Activated naive CD8-positive, alpha-beta T cell treated with anti-CD3 and anti-CD28 coated beads, Interleukin-2, amount 50 U/mL, for 24 hours (primary cell): ENCODE results near the gene CD36.

ENCODE experiments used
- ATAC-seq: fragments of 150-1000 bp; cut with Tn5 transposase; one replicate; pipeline ENCODE4 v1.10.0; 2021
- DNase-seq: peaks from one replicate; pipeline ENCODE4 v3.0.0; 2021
- H3K27ac Mint-ChIP-seq: one replicate; pipeline ENCODE4 v1.8.0; 2021; ENCODE audit warnings: mild to moderate bottlenecking, mixed read lengths
- H3K27me3 Mint-ChIP-seq: one replicate; pipeline ENCODE4 v1.8.0; 2021; ENCODE audit warnings: mixed read lengths
- H3K36me3 Mint-ChIP-seq: one replicate; pipeline ENCODE4 v1.8.0; 2021; ENCODE audit warnings: low read depth, mixed read lengths
- H3K4me1 Mint-ChIP-seq: one replicate; pipeline ENCODE4 v1.8.0; 2021; ENCODE audit warnings: mixed read lengths
- H3K4me3 Mint-ChIP-seq: one replicate; pipeline ENCODE4 v1.8.0; 2021; ENCODE audit warnings: mild to moderate bottlenecking, moderate library complexity, mixed read lengths
- H3K9me3 Mint-ChIP-seq: one replicate; pipeline ENCODE4 v1.8.0; 2021; ENCODE audit warnings: mixed read lengths

The CD36 gene

DNA sequence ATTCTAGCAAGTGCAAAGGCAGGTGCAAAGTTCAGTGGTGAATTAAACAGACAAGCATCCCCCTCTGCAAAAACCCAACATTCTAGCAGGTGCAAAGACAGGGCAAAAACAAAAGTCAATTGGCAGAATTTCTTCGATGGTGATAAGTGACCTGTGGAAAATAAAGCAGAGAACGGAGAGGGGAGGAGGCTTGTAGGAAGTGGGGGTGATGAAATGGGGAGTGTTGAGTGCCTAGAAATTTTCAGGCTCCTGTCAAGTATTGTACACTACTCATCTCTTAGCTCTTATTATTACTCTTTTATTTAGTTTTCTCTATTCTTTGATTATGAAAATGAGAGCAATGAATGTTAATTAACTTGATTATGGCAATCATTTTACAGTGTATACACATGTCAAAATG is 2.4 kb upstream of the CD36 start:
- Mint-ChIP-seq H3K4me3 (no peak overlapping the region), H3K4me1 (no peaks in the 10 kb centered on the region), H3K27me3 (no peaks in the 10 kb centered on the region), H3K36me3 (no peaks in the 10 kb centered on the region), H3K9me3 (peaks cover 3% of the 10 kb centered on the region), H3K27ac (no peak overlapping the region)
- ATAC-seq = no peak
- no peak for DNase-seq

DNA sequence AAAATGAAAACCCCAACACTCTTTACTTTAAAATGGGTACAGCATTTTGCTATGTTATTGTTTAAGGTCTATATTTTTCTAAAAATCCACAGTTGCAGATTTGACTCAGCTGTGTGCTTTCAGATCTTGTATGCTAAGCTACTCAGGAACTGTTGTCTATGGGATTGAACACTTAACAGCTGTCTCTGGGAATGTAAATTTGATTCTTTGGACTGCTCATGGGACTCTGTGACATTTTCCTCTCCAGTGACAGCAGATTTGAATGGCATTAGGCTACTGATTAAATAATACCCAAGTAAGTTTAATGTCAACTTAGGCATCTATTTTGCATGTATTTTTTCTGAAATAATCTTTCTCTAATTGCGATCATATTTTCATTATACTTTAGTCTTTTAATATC is 1.7 kb upstream of the CD36 start:
- Mint-ChIP-seq H3K27me3 (no peaks in the 10 kb centered on the region), H3K4me1 (no peaks in the 10 kb centered on the region), H3K36me3 (no peaks in the 10 kb centered on the region), H3K4me3 (no peak overlapping the region), H3K9me3 (peaks cover 3% of the 10 kb centered on the region), H3K27ac (no peak overlapping the region)
- DNase-seq = no peak
- no peak for ATAC-seq

DNA sequence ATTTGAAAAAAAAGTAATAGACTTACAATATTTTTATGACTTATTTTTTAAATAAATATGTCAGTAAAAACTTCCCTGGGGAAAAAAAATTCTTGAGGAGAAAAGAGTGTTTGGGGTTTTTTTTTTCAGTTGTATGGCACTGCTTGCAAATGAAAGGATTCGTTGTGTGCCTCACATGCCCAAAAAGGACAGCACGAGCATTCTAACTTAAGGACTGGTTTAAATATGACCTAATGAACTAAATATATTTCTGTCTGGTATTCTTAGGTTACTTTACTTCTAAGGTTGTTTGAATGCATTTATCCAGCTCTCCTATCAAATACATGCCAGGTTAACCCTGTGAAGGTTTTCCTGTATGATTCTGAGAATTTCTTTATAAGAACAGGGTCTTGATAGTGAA is 988 bp upstream of the CD36 start:
- ATAC-seq = no peak
- peaks cover 3% of the 10 kb centered on the region for H3K9me3 Mint-ChIP-seq

GRCh38 chr7:80639011-80639410 is 569 bp downstream of the CD36 start:
- Mint-ChIP-seq H3K27ac (no peak overlapping the region), H3K36me3 (no peaks in the 10 kb centered on the region), H3K9me3 (peaks cover 3% of the 10 kb centered on the region), H3K4me1 (no peaks in the 10 kb centered on the region), H3K4me3 (no peak overlapping the region), H3K27me3 (no peaks in the 10 kb centered on the region)
- ATAC-seq = no peak
- no peak for DNase-seq

More for the DNA sequence above, 988 bp upstream of the CD36 start:
- Mint-ChIP-seq H3K27ac (no peak overlapping the region), H3K4me3 (no peak overlapping the region), H3K36me3 (no peaks in the 10 kb centered on the region), H3K4me1 (no peaks in the 10 kb centered on the region), H3K27me3 (no peaks in the 10 kb centered on the region)
- DNase-seq = no peak

- no peak for DNase-seq
- Mint-ChIP-seq H3K4me1 (no peaks in the 10 kb centered on the region), H3K27ac (no peak overlapping the region), H3K27me3 (no peaks in the 10 kb centered on the region), H3K4me3 (no peak overlapping the region), H3K9me3 (peaks cover 3% of the 10 kb centered on the region), H3K36me3 (no peaks in the 10 kb centered on the region)
- no peak for ATAC-seq
Observed at GRCh38 chr7:80640846-80641245, 2.4 kb downstream of the CD36 start.

DNA sequence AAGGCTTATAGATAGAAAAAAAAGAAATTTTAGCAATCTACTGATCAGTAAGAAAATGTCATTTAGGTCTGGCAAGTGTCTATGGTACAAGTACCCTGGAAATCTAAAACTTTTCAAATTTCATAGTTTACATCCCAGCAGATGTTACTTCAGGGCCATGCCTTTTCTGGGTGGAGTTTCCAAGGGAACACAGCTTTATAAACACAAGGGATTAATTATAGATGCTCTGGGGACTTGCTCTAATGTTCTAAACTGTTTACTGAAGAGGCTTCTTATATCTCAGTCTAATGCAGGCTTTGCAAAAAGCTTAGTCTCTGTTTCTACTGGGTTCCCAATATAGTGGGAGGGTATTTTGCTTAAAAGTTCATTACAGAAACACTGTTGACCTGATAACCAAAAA is 3.1 kb downstream of the CD36 start:
- H3K27me3 Mint-ChIP-seq = no peaks in the 10 kb centered on the region
- no peaks in the 10 kb centered on the region for H3K4me1 Mint-ChIP-seq
- no peaks in the 10 kb centered on the region for H3K36me3 Mint-ChIP-seq
- H3K4me3 Mint-ChIP-seq = no peak overlapping the region
- no peak overlapping the region for H3K27ac Mint-ChIP-seq
- no peak for ATAC-seq
- DNase-seq = no peak
- H3K9me3 Mint-ChIP-seq = peaks cover 3% of the 10 kb centered on the region

DNA sequence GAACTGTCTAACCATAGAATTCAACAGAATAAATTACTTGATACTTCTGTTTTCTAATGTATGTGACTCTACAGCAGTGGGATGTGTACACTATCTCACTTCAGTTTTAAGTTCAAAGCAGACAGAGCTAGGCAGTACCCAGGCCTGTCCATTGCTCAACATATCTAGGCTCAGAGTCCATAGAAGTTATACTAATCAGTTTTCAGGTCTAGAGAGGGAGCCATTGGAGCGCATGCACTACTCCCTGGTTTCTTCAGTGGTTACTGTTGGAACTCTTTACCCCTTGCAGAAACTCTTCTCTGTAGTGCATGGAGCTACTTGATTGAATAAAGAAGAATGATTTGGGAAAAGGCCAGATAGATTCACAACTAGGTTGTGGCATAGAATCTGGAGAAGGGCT is 4.4 kb downstream of the CD36 start:
- ATAC-seq (no peak), DNase-seq (no peak)
- H3K36me3 Mint-ChIP-seq = no peaks in the 10 kb centered on the region
- H3K27ac Mint-ChIP-seq = no peak overlapping the region
- H3K4me1 Mint-ChIP-seq = no peaks in the 10 kb centered on the region
- H3K27me3 Mint-ChIP-seq = no peaks in the 10 kb centered on the region
- peaks cover 3% of the 10 kb centered on the region for H3K9me3 Mint-ChIP-seq
- H3K4me3 Mint-ChIP-seq = no peak overlapping the region

DNA sequence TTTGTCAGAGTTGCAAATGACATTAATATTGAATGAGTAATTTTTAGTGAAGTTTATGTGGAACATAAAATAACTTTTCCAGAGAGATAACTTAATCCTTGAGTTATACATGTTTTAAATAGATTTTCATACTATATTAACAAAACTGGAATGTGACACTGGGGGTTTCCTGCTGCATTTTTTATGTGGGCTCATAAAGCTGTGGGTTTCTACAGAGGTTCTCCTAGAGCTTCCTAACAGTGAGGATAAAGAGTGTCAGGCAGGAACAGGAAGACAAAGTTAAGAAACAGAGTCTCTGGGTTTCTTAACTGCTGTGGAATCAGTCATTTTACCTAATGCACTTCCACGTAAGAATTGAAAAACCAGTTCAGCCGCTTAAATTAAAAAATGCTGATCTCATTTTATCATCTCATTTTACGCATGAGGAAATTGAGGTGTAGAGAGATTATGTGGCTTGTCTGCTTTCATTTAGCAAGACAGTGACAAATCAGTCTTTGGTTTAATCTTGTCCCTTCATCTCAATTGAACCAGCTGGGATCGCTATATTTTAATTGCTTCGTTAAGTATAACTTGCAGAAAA is 5.0 kb downstream of the CD36 start:
- Mint-ChIP-seq H3K27me3 (no peaks in the 10 kb centered on the region), H3K9me3 (peaks cover 3% of the 10 kb centered on the region), H3K4me3 (no peak overlapping the region), H3K36me3 (no peaks in the 10 kb centered on the region), H3K27ac (no peak overlapping the region), H3K4me1 (no peaks in the 10 kb centered on the region)
- DNase-seq = no peak
- no peak for ATAC-seq

GRCh38 chr7:80644054-80644453 is 5.6 kb downstream of the CD36 start:
- H3K9me3 Mint-ChIP-seq = peaks cover 3% of the 10 kb centered on the region
- H3K4me3 Mint-ChIP-seq = no peak overlapping the region
- no peak for DNase-seq
- H3K4me1 Mint-ChIP-seq = no peaks in the 10 kb centered on the region
- no peak for ATAC-seq
- no peaks in the 10 kb centered on the region for H3K36me3 Mint-ChIP-seq
- no peak overlapping the region for H3K27ac Mint-ChIP-seq
- H3K27me3 Mint-ChIP-seq = no peaks in the 10 kb centered on the region

- Mint-ChIP-seq H3K4me1 (no peaks in the 10 kb centered on the region), H3K27ac (no peak overlapping the region)
Observed at GRCh38 chr7:80646083-80646865, 7.8 kb downstream of the CD36 start.

GRCh38 chr7:80647436-80647835 is 9.0 kb downstream of the CD36 start:
- Mint-ChIP-seq H3K4me3 (no peak overlapping the region), H3K27ac (no peak overlapping the region), H3K27me3 (no peaks in the 10 kb centered on the region), H3K4me1 (no peaks in the 10 kb centered on the region), H3K9me3 (no peaks in the 10 kb centered on the region), H3K36me3 (no peaks in the 10 kb centered on the region)
- no peak for DNase-seq
- no peak for ATAC-seq

More at GRCh38 chr7:80646083-80646865, 7.8 kb downstream of the CD36 start:
- H3K36me3 Mint-ChIP-seq = no peaks in the 10 kb centered on the region
- no peaks in the 10 kb centered on the region for H3K27me3 Mint-ChIP-seq
- H3K4me3 Mint-ChIP-seq = no peak overlapping the region
- DNase-seq (no peak), ATAC-seq (no peak)
- H3K9me3 Mint-ChIP-seq = no peaks in the 10 kb centered on the region

DNA sequence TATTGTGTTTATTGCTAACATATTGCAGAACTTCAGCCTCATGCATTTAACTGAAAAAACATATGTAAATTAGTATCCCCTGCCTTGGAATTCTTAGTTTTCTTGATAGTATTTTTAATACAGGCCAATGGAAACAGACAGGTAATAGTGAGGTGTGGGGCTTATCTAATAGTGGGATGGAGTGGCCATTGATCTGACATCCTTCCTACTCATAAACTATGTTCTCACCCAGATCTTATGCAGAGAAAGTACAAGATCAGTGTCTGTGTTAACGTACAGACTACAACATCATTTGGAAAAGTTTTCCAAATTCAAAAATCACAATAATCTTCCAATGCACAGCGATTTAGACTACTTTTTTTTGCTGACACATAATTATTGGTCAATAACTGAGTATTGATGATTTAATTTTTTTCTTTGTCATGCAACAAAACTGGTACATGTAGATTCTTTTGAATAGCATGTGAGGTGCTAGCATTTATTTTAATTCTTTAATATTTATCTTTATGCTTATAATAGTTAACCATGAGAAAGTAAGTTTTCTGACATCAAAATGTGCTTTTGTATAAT is 9.7 kb downstream of the CD36 start:
- DNase-seq = no peak
- no peaks in the 10 kb centered on the region for H3K27me3 Mint-ChIP-seq

GRCh38 chr7:80649011-80649410 is 10.6 kb downstream of the CD36 start:
- no peaks in the 10 kb centered on the region for H3K27me3 Mint-ChIP-seq
- no peak for ATAC-seq
- H3K36me3 Mint-ChIP-seq = no peaks in the 10 kb centered on the region
- H3K9me3 Mint-ChIP-seq = no peaks in the 10 kb centered on the region
- no peak overlapping the region for H3K4me3 Mint-ChIP-seq
- no peaks in the 10 kb centered on the region for H3K4me1 Mint-ChIP-seq
- H3K27ac Mint-ChIP-seq = no peak overlapping the region
- DNase-seq = no peak

More for the DNA sequence above, 9.7 kb downstream of the CD36 start:
- Mint-ChIP-seq H3K4me3 (no peak overlapping the region), H3K9me3 (no peaks in the 10 kb centered on the region), H3K4me1 (no peaks in the 10 kb centered on the region), H3K27ac (no peak overlapping the region), H3K36me3 (no peaks in the 10 kb centered on the region)
- ATAC-seq = no peak

- DNase-seq (no peak), ATAC-seq (no peak)
- Mint-ChIP-seq H3K27me3 (no peaks in the 10 kb centered on the region), H3K4me3 (no peak overlapping the region), H3K4me1 (no peaks in the 10 kb centered on the region), H3K27ac (no peak overlapping the region), H3K36me3 (no peaks in the 10 kb centered on the region), H3K9me3 (no peaks in the 10 kb centered on the region)
Observed at GRCh38 chr7:80650030-80650429, 11.6 kb downstream of the CD36 start.

DNA sequence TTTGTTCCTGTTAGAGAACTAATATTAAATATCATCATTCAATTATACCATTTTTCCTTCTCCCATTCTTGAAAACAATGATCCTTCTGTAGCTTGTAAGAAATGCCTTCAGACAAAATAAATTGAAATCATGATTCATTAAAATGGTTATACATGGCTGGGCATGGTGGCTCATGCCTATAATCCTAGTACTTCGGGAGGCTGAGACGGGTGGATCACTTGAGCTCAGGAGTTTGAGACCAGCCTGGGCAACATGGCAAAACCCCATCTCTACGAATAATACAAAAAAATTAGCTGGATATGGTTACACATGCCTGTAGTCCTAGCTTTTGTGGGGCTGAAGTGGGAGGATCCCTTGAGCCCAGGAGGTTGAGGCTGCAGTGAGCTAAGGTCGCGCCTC is 13.0 kb downstream of the CD36 start:
- Mint-ChIP-seq H3K4me1 (no peaks in the 10 kb centered on the region), H3K4me3 (no peak overlapping the region), H3K36me3 (no peaks in the 10 kb centered on the region), H3K9me3 (no peaks in the 10 kb centered on the region), H3K27ac (no peak overlapping the region), H3K27me3 (no peaks in the 10 kb centered on the region)
- no peak for DNase-seq
- no peak for ATAC-seq
